Central memory CD4-positive, alpha-beta T cell (primary cell): ENCODE results near the gene ZFPM1.
"Not testable (repeated sequence)": the region's sequence is repeated elsewhere in the genome, so short reads cannot be mapped to it uniquely, and the experiment has no call there.

Source experiments
- DNase-seq: peaks from one replicate; pipeline ENCODE4 v3.0.0; 2022

ZFPM1 gene

GRCh38 chr16:88516601-88517061 is 63.6 kb downstream of the ZFPM1 start:
- no peak for DNase-seq

GRCh38 chr16:88517208-88517774 is 64.2 kb downstream of the ZFPM1 start:
- DNase-seq = not testable (repeated sequence)

- DNase-seq = not testable (repeated sequence)
These were observed 65.5 kb downstream of the ZFPM1 start for GRCh38 chr16:88518411-88519111.

GRCh38 chr16:88519240-88519639 is 66.2 kb downstream of the ZFPM1 start:
- DNase-seq = no peak

GRCh38 chr16:88519938-88520653 is 67.0 kb downstream of the ZFPM1 start:
- no peak for DNase-seq

GRCh38 chr16:88521674-88522073 is 68.6 kb downstream of the ZFPM1 start:
- DNase-seq = no peak

- no peak for DNase-seq
These were observed 69.3 kb downstream of the ZFPM1 start for GRCh38 chr16:88522276-88522949.

GRCh38 chr16:88523309-88524161 is 70.5 kb downstream of the ZFPM1 start:
- no peak for DNase-seq

GRCh38 chr16:88524274-88524972 is 71.3 kb downstream of the ZFPM1 start:
- no peak for DNase-seq

- DNase-seq = no peak
These were observed 72.0 kb downstream of the ZFPM1 start for GRCh38 chr16:88524973-88525662.

GRCh38 chr16:88525663-88525990 is 72.5 kb downstream of the ZFPM1 start:
- no peak for DNase-seq

GRCh38 chr16:88526008-88526905 is 73.2 kb downstream of the ZFPM1 start:
- DNase-seq = no peak

GRCh38 chr16:88526906-88527185 is 73.8 kb downstream of the ZFPM1 start:
- DNase-seq = no peak

GRCh38 chr16:88527186-88527936 is 74.3 kb downstream of the ZFPM1 start:
- DNase-seq = peak; percentile 50

GRCh38 chr16:88527937-88528743 is 75.1 kb downstream of the ZFPM1 start:
- no peak for DNase-seq

GRCh38 chr16:88528902-88529318 is 75.8 kb downstream of the ZFPM1 start:
- DNase-seq = no peak

- no peak for DNase-seq
These were observed 76.5 kb downstream of the ZFPM1 start for GRCh38 chr16:88529596-88529995.

GRCh38 chr16:88530051-88530857 is 77.2 kb downstream of the ZFPM1 start:
- no peak for DNase-seq
